Retinal pigment epithelial cell (primary cell): ENCODE results near the gene CADM1.

Experiments used
- DNase-seq: peaks from one replicate; pipeline ENCODE4 v3.0.0-alpha.2; 2010; ENCODE audit warnings: low read depth
- H3K4me3 ChIP-seq: 2 replicates; pipeline ENCODE4 v1.5.1; 2011; ENCODE audit warnings: mild to moderate bottlenecking, low read length, control low read depth, moderate library complexity
- TF ChIP-seq, protein P1 (sequence below): conservative IDR thresholded peaks from 2 replicates; pipeline ENCODE4 v1.5.1; 2011; ENCODE audit warnings: low read depth, low read length, control low read depth, inconsistent platforms

CADM1 gene

DNA sequence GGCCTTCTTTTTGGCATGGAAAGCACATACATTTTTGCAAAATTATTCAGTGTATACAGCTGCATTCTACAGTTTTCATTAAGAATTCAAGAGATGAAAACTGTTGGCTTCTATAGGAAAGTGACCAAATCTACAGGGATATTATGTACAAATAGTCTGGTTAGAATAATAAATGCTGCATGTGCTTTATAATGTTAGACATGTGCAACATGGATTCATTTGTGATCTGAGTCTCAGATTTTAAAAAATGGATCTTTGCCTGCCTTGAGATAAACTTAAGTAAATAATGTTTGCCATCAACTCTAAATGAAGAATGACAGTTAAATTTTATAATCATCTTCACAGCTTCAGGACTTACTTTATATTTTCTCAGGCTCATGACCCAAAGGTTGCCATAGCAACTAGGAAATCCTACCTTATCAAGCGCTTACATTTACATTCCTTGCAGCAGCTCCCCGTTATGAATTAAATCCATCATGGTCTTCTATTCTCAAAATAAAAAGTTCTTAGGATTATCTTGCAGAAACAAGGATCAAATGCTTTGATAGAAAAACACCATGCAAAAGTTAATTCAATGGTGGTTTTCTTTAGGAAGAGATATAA lies 200.2 kb downstream of the CADM1 start:
- DNase-seq: peak; percentile 24
- no peak overlapping the region for H3K4me3 ChIP-seq
- TF ChIP-seq, protein P1, sequence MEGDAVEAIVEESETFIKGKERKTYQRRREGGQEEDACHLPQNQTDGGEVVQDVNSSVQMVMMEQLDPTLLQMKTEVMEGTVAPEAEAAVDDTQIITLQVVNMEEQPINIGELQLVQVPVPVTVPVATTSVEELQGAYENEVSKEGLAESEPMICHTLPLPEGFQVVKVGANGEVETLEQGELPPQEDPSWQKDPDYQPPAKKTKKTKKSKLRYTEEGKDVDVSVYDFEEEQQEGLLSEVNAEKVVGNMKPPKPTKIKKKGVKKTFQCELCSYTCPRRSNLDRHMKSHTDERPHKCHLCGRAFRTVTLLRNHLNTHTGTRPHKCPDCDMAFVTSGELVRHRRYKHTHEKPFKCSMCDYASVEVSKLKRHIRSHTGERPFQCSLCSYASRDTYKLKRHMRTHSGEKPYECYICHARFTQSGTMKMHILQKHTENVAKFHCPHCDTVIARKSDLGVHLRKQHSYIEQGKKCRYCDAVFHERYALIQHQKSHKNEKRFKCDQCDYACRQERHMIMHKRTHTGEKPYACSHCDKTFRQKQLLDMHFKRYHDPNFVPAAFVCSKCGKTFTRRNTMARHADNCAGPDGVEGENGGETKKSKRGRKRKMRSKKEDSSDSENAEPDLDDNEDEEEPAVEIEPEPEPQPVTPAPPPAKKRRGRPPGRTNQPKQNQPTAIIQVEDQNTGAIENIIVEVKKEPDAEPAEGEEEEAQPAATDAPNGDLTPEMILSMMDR: no peak

- TF ChIP-seq, protein P1: no peak
- no peak overlapping the region for H3K4me3 ChIP-seq
- DNase-seq: no peak
Measured at GRCh38 chr11:115302946-115303703, 201.1 kb downstream of the CADM1 start.

DNA sequence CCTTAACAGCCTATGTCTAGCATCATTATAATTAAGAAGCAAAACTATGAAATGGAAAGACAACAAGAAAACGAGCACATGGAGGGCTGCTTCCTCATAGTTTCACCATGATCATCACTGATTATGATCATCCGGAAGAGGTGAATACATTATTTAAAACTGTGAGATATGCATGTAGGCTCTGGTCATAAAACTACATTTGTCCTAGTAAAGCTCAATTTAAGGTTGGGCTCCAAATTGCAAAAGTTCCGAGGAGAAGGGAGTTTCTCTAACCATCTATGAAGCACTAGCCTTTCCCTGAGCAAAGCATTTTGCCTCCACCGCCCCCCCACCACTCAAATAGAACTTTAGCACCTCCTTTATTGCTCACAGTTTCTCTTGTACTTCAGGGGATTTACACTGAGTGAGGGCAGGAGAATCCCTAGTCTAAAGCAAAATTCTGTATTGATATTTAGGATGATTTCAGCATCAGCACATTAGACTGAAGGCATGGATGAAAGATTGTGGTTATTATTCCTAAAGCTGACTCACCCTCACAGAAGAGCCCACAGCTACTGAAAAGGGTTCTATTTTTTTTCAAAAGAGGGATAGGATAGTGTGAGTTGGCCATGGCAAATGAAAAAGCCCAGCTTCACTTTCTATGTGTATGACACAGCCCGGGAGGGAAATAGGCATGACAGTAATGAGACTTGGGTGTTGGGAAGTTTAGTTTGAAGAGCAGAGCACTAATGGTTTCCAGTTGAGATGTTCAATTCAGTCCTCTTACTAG lies 203.4 kb downstream of the CADM1 start:
- TF ChIP-seq, protein P1: no peak
- H3K4me3 ChIP-seq: no peak overlapping the region
- DNase-seq: no peak

GRCh38 chr11:115298300-115299012 lies 205.8 kb downstream of the CADM1 start:
- TF ChIP-seq, protein P1: no peak
- no peak for DNase-seq
- H3K4me3 ChIP-seq: no peak overlapping the region

DNA sequence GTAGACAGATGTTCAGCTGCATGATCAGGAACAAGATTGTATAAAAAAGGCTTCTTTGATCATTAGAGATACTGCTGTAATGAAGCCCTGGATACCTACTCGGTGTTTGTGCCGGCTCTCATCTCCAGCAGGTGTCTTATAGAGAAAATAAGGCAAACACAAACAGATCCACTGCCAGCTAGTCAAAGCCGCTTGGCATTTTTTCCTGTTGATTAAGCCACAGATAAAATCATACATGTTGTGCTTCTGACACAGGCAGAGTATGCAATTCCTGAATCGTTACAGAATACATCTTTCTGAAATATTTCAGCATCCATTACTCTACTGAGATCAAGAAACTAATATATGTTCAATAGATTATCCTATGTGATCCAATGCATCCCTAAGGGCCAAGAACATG lies 206.9 kb downstream of the CADM1 start:
- TF ChIP-seq, protein P1: no peak
- no peak overlapping the region for H3K4me3 ChIP-seq
- no peak for DNase-seq

DNA sequence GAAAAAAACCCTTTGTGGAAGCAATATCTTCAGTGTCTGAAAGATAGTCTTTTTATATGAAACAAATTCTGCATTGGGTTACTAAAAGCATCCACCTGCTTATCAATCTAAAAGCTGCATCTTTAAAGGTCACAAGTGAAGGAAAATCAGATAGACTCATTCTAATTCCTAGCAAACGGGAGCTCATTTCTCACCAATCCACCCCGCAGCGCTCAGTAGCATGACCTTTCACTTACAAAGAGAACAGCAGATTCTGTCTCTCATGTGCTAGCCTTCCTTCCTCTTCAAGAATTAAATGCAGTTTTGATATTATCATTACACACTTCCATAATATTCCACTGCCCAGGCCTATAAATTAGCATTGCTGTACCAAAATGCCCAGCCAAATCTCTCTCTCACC lies 212.9 kb downstream of the CADM1 start:
- TF ChIP-seq, protein P1: no peak
- no peak for DNase-seq
- no peak overlapping the region for H3K4me3 ChIP-seq
